Smooth muscle cell (in vitro differentiated cells): ENCODE measurements around the gene ANXA6. TPM values are rescaled to one million over a fixed set of nuclear protein-coding genes. Genes with fewer than 3 reads are reported as not detected.

Source experiments
- DNase-seq: peaks from one replicate; lab custom pipeline; 2025; ENCODE audit not compliant: unreplicated experiment; lab: John Stamatoyannopoulos, UW
- H2AFZ ChIP-seq: fragments of 200-600 bp; sonication (generic); 2 replicates; pipeline ENCODE4 v1.6.0; 2016; ENCODE audit warnings: antibody characterized with exemption, low read depth, mild to moderate bottlenecking
- H3F3A ChIP-seq: fragments of 200-600 bp; sonication (generic); 2 replicates; pipeline ENCODE4 v1.6.0; 2017; ENCODE audit warnings: antibody characterized with exemption, low read depth
- H3K27ac ChIP-seq: fragments of 200-600 bp; sonication (generic); 2 replicates; pipeline ENCODE4 v1.5.1; 2016; ENCODE audit warnings: low read depth, mild to moderate bottlenecking
- H3K27me3 ChIP-seq: fragments of 200-600 bp; sonication (generic); 2 replicates; pipeline ENCODE4 v1.6.1; 2016; ENCODE audit warnings: low read depth, mild to moderate bottlenecking
- H3K36me3 ChIP-seq: fragments of 200-600 bp; sonication (generic); 2 replicates; pipeline ENCODE4 v1.5.1; 2016; ENCODE audit warnings: low read depth
- H3K4me1 ChIP-seq: fragments of 200-600 bp; sonication (generic); 2 replicates; pipeline ENCODE4 v1.5.1; 2016; ENCODE audit warnings: low read depth
- H3K4me2 ChIP-seq: fragments of 200-600 bp; sonication (generic); 2 replicates; pipeline ENCODE4 v1.6.0; 2016; ENCODE audit warnings: mild to moderate bottlenecking
- H3K4me3 ChIP-seq: fragments of 200-600 bp; sonication (generic); 2 replicates; pipeline ENCODE4 v1.5.1; 2016; ENCODE audit warnings: mild to moderate bottlenecking
- H3K79me2 ChIP-seq: fragments of 200-600 bp; sonication (generic); 2 replicates; pipeline ENCODE4 v1.6.0; 2016; ENCODE audit warnings: low read depth, mild to moderate bottlenecking
- H3K9ac ChIP-seq: fragments of 200-600 bp; sonication (generic); 2 replicates; pipeline ENCODE4 v1.6.0; 2016; ENCODE audit warnings: low read depth
- H3K9me3 ChIP-seq: fragments of 200-600 bp; sonication (generic); replicated peaks from 2 replicates; pipeline ENCODE4 v1.5.1; 2016; ENCODE audit warnings: low read depth
- H4K20me1 ChIP-seq: fragments of 200-600 bp; sonication (generic); 2 replicates; pipeline ENCODE4 v1.6.0; 2016; ENCODE audit warnings: low read depth
- WGBS: methylation state at CpG from one replicate; pipeline ENCODE4 v1.1.7; 2016; ENCODE audit warnings: low lambda C conversion rate; 5-methylcytosine and 5-hydroxymethylcytosine counted together
- polyA plus RNA-seq: library from polyadenylated mRNA; unstranded; fragments of >200 nt; fragmentation: Nextera tagmentation; extraction: Ambion mirVana; gene quantifications from 2 replicates; pipeline ENCODE4 v1.2.1, GENCODE V29; 2016
- total RNA-seq: library from RNA; depleted of rRNA; stranded (reverse); fragments of >200 nt; gene quantifications from 2 replicates; pipeline ENCODE4 v1.2.3, GENCODE V29; 2014
- TF ChIP-seq, protein P1 (sequence below): fragments of 200-600 bp; sonication (generic); IDR thresholded peaks from 2 replicates; pipeline ENCODE4 v1.5.1; 2017; ENCODE audit warnings: borderline replicate concordance, mild to moderate bottlenecking, antibody characterized with exemption; ENCODE audit not compliant: insufficient read depth, poor library complexity, severe bottlenecking

The ANXA6 gene
- total and polyA plus RNA-seq, 2 experiments from 2014 or later, result 264 to 279 TPM

- peaks cover 14% of the 10 kb centered on the region for H3K36me3 ChIP-seq
- no peak overlapping the region for H3K4me2 ChIP-seq
- H3K9ac ChIP-seq, result no peak overlapping the region
- TF ChIP-seq, protein P1, sequence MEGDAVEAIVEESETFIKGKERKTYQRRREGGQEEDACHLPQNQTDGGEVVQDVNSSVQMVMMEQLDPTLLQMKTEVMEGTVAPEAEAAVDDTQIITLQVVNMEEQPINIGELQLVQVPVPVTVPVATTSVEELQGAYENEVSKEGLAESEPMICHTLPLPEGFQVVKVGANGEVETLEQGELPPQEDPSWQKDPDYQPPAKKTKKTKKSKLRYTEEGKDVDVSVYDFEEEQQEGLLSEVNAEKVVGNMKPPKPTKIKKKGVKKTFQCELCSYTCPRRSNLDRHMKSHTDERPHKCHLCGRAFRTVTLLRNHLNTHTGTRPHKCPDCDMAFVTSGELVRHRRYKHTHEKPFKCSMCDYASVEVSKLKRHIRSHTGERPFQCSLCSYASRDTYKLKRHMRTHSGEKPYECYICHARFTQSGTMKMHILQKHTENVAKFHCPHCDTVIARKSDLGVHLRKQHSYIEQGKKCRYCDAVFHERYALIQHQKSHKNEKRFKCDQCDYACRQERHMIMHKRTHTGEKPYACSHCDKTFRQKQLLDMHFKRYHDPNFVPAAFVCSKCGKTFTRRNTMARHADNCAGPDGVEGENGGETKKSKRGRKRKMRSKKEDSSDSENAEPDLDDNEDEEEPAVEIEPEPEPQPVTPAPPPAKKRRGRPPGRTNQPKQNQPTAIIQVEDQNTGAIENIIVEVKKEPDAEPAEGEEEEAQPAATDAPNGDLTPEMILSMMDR, result no peak
- H3K27me3 ChIP-seq, result no peaks in the 10 kb centered on the region
- no peak for DNase-seq
- no peaks in the 10 kb centered on the region for H3K79me2 ChIP-seq
- no peak overlapping the region for H3K4me3 ChIP-seq
- 98% methylated on average over 4 of the region's 4 CpGs for WGBS
- no peak overlapping the region for H2AFZ ChIP-seq
- H3K27ac ChIP-seq, result no peak overlapping the region
- no peaks in the 10 kb centered on the region for H3K9me3 ChIP-seq
- H4K20me1 ChIP-seq, result peaks cover 51% of the 10 kb centered on the region
- H3K4me1 ChIP-seq, result no peaks in the 10 kb centered on the region
- H3F3A ChIP-seq, result no peaks in the 10 kb centered on the region
These were observed 103.7 kb downstream of the ANXA6 start for GRCh38 chr5:151053796-151054462.

DNA sequence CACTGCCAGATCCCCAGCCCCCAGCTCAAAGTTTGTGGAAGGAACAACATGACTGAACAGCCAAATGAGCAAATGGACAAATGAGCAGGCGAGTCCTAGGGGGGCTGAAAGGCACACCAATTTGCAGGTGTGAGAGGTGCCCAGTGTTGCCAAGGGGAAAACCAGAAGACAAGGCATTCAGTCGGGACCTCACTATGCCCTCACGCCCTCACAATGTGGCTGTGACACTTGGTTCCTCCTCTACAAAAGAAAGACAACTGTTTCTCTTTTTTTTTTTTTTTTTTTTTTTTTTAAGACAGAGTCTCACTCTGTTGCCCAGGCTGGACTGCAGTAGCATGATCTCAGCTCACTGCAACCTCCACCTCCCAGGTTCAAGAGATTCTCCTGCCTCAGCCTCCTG is 104.7 kb downstream of the ANXA6 start:
- WGBS, result 93% methylated on average over 3 of the region's 3 CpGs
- H4K20me1 ChIP-seq, result peaks cover 53% of the 10 kb centered on the region
- H3K9ac ChIP-seq, result no peak overlapping the region
- H3K9me3 ChIP-seq, result no peaks in the 10 kb centered on the region
- H3K79me2 ChIP-seq, result no peaks in the 10 kb centered on the region
- no peaks in the 10 kb centered on the region for H3F3A ChIP-seq
- H3K4me2 ChIP-seq, result no peak overlapping the region
- no peak overlapping the region for H2AFZ ChIP-seq
- no peak overlapping the region for H3K4me3 ChIP-seq
- no peak overlapping the region for H3K27ac ChIP-seq
- no peak for DNase-seq
- no peaks in the 10 kb centered on the region for H3K4me1 ChIP-seq
- H3K27me3 ChIP-seq, result no peaks in the 10 kb centered on the region
- TF ChIP-seq, protein P1, result no peak
- peaks cover 20% of the 10 kb centered on the region for H3K36me3 ChIP-seq

GRCh38 chr5:151051931-151052608 is 105.5 kb downstream of the ANXA6 start:
- no peaks in the 10 kb centered on the region for H3K4me1 ChIP-seq
- H3K9ac ChIP-seq, result no peak overlapping the region
- H3K36me3 ChIP-seq, result peaks cover 20% of the 10 kb centered on the region
- H3K27ac ChIP-seq, result no peak overlapping the region
- H3K4me3 ChIP-seq, result no peak overlapping the region
- H2AFZ ChIP-seq, result no peak overlapping the region
- no peaks in the 10 kb centered on the region for H3K27me3 ChIP-seq
- TF ChIP-seq, protein P1, result no peak
- H3K9me3 ChIP-seq, result no peaks in the 10 kb centered on the region
- no peaks in the 10 kb centered on the region for H3F3A ChIP-seq
- no peak overlapping the region for H3K4me2 ChIP-seq
- H3K79me2 ChIP-seq, result no peaks in the 10 kb centered on the region
- WGBS, result 94% methylated on average over 10 of the region's 10 CpGs
- H4K20me1 ChIP-seq, result peaks cover 53% of the 10 kb centered on the region
- DNase-seq, result no peak
